IPS DF 4.7 (cell line): ENCODE data around the gene OTOA.
"Not testable (repeated sequence)": the region's sequence is repeated elsewhere in the genome, so short reads cannot be mapped to it uniquely, and the experiment has no call there.

ENCODE experiments used
- DNase-seq: peaks from one replicate; pipeline ENCODE4 v3.0.0-alpha.2; 2013; ENCODE audit warnings: low spot score; ENCODE audit errors: extremely low read depth

The OTOA gene

GRCh38 chr16:21663889-21664647 lies at the start of gene OTOA:
Gene OTOA, plus strand, starts transcription at chr16:21663968. Its CDS starts 14,547 bp downstream, at chr16:21678515.
- DNase-seq: no peak

- no peak for DNase-seq
These were observed 48.9 kb upstream of the OTOA start for GRCh38 chr16:21614896-21615295.

GRCh38 chr16:21617607-21618006 lies 46.2 kb upstream of the OTOA start:
- no peak for DNase-seq

GRCh38 chr16:21618281-21618680 lies 45.5 kb upstream of the OTOA start:
- no peak for DNase-seq

GRCh38 chr16:21619765-21620425 lies 43.9 kb upstream of the OTOA start:
- DNase-seq: no peak

- DNase-seq: no peak
These were observed 43.2 kb upstream of the OTOA start for GRCh38 chr16:21620592-21620991.

GRCh38 chr16:21622545-21622944 lies 41.2 kb upstream of the OTOA start:
- no peak for DNase-seq

- no peak for DNase-seq
These were observed 38.7 kb upstream of the OTOA start for GRCh38 chr16:21625026-21625425.

- no peak for DNase-seq
These were observed 37.0 kb upstream of the OTOA start for GRCh38 chr16:21626659-21627277.

- no peak for DNase-seq
These were observed 35.5 kb upstream of the OTOA start for GRCh38 chr16:21628121-21628726.

- DNase-seq: no peak
These were observed 35.0 kb upstream of the OTOA start for GRCh38 chr16:21628772-21629171.

GRCh38 chr16:21629616-21630539 lies 33.9 kb upstream of the OTOA start:
- not testable (repeated sequence) for DNase-seq

- not testable (repeated sequence) for DNase-seq
These were observed 32.9 kb upstream of the OTOA start for GRCh38 chr16:21630866-21631265.

GRCh38 chr16:21631376-21631775 lies 32.4 kb upstream of the OTOA start:
- not testable (repeated sequence) for DNase-seq

- DNase-seq: not testable (repeated sequence)
These were observed 31.7 kb upstream of the OTOA start for GRCh38 chr16:21631951-21632575.

GRCh38 chr16:21634216-21634615 lies 29.6 kb upstream of the OTOA start:
- DNase-seq: no peak

- not testable (repeated sequence) for DNase-seq
These were observed 28.1 kb upstream of the OTOA start for GRCh38 chr16:21635694-21636093.

- no peak for DNase-seq
These were observed 26.5 kb upstream of the OTOA start for GRCh38 chr16:21637032-21637968.

GRCh38 chr16:21638573-21638975 lies 25.2 kb upstream of the OTOA start:
- no peak for DNase-seq
